ENCODE measurements around the gene CCHCR1.
A peak's percentile ranks its signal among the peaks of the same experiment; 100 is the strongest.

CCHCR1 gene

DNA sequence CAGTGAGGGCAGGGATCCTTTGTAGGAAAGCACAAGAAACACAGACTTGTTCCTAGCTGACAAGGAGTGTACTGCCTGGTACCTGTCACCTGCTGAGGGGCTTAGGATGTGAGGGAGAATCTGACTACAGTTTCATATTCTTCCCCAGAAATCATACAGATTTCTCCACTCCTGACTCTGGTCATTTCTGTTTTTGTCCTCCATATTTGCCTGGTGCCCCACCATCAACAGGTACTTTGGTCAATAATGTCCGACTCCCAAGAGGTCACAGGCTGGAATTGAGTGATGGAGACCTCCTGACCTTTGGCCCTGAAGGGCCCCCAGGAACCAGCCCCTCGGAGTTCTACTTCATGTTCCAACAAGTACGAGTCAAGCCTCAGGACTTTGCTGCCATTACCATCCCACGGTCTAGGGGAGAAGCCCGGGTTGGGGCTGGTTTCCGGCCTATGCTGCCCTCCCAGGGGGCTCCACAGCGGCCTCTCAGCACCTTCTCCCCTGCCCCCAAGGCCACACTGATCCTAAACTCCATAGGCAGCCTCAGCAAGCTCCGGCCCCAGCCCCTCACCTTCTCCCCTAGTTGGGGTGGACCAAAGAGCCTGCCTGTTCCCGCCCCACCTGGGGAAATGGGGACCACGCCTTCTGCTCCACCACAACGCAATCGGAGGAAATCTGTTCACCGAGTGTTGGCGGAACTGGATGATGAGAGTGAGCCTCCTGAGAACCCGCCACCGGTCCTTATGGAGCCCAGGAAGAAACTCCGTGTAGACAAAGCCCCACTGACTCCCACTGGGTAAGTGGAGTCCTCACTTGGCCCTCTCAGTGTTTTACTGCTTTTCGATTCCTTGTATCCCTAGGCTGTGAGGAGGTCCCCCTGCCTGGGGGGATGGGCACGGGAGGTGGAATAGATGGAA is 3.9 kb upstream of the CCHCR1 start:
- no peak for DNase-seq

DNA sequence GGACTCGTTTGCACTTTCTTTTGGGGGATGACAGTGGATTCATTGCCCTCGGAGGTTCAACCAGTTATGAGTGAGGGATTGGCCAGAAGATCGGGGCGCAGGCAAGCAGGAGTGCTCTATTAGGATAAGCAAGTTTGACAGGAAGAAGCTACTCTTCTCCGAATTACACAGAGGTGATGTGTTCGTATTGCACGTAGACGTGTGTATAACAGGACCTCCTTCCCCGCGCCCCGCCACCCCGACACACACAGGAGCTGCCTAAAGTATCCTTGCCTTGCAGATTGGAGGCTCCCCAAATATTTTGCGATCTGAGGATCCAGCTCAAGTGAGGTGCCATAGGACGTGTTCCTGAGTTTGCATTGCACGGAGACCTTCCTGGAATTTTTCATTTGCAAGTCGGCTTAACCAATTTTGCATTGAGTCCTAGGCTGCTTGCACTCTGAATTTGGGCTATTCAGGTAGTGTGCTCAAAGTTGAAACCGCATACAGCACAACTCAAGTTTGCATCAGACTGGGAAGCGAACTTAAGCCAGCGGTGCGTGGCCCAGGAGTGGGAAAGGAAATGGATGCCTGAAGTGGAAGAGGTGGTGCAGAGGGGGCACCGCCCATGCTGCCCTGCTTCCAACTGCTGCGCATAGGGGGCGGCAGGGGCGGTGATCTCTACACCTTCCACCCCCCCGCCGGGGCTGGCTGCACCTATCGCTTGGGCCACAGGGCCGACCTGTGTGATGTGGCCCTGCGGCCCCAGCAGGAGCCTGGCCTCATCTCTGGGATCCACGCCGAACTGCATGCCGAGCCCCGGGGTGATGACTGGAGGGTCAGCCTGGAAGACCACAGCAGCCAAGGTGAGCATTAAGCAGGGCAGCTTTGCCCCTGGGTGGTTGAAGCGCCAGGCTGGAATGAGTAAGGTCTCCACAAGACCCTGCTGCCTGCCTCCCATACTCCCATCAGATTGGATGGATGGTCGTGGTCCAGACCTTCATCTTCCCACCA is 1.6 kb upstream of the CCHCR1 start:
- no peak for DNase-seq

DNA sequence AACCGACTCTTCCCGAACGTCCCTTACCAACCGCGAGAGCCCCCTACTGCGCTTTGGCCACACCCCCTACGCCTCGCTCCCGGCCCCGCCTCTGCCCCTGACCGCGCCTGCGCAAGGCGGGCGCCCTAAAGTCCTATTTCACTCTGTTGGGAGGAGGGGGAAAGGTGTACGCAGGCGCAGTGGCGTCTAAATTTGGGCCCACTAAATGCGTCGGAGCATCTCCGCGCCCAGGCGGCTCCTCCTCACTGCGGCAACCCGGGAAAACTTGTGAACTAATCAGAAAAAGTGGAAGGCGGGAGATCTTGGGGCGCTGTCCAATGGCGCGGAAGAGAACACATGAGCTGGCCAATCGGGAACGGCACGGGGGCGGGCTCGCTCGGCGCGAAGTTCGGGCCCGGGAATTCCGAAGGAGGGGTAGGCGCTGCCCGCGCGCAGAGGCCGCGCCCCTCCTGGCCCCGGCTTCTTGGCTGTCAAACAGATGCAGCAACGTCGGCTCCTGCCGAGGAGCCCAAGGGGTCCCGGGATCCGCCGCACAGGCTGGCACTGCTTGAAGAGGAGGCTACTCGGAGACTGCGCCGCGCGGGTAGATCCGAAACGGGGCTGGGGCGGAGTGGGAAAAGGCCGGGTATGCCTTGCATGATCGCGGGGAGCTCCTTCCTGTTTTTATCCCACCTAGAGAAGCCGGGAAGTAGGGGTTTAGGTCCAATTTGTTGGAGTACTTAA is 699 bp upstream of the CCHCR1 start, which contains the start of gene TCF19:
Gene TCF19, plus strand, starts transcription at position 450 of the 723 bp plus-strand sequence. CDS start 881 bp downstream, outside the sequence.
- DNase-seq = peak; percentile 98

DNA sequence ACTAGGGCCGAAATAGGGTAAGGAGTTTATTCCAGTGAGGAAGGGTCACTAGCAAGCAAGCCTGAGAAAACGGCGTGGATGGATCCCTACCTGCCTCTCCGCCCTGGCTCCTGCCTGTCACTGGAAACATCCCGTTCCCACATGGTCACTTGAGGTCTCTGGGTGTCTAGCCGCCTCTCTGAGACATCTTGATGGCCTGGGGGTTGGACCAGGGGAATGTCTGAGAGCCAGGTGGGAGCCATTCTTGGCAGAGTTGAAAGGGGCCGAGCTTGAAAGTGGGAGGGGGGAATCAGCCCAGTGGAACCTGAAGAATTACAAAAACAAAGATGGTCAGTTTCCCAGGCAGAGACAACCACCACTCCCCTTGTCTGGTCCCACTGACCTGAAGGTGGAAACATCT is 961 bp downstream of the CCHCR1 start:
- no peak for DNase-seq

DNA sequence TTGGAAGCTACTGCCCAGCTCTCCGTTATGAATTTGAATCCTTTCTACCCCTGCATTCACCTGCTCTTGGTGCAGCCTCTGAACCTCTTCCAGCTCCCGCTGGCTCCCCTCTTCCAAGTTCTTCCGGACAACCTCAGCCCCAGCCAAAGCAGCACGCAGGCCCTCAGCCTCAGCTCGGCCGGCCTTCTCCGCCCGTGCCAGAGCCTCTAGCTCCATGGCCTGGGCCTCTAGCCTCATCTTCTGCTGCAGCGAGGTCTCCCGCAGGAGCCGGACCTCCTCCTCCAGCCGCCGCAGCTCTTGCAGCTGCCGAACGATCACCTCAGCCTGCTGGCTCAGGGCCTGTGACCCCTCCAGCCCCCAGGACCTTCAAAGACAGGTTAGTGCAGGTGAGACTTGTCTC is 3.2 kb downstream of the CCHCR1 start:
- DNase-seq = no peak

DNA sequence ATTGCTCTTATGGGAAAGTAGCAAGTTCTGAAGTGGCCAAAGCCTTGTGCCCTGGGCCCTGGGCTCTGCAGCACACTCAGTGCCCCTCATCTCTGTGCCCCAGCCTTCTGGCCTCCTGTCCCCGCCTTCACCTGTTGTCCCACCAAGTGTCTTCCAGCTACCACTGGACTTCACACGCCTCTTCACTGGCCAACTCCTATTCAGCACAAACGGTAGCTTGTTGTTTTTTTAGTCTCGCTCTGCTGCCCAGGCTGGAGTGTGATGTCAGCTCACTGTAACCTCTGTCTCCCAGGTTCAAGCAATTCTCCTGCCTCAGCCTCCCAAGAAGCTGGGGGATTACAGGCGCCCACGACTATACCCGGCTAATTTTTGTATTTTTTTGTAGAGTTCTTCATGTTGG is 4.8 kb downstream of the CCHCR1 start:
- no peak for DNase-seq

DNA sequence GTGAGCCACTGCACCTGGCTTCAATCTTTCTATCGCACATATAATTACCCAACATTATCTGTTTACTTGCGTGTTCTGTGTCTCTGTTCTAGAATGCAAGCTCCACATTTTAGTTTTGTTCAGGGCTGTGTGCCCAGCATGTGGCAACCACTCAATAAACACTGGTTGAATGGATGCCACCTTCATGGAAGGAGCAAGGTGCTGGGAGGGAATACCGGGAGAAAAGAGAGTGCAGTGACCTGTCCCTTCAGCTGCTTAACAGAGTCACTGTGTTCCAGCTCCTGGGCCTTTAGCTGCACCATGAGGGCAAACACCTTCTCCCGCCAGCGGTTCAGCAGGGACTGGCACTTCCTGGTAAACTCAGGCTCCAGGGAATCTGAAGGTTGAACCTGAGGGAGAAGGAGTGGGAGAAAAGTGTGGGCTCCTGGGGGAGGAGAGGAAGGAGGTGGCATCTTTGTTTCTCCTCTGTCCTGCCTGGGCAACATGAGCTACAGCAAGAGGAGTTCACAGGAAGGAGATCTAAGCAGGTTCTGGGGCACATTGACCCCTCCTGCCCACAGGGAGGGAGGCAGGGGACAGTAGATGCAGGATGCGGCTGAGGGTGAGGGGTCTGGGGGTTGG is 7.7 kb downstream of the CCHCR1 start:
- DNase-seq = no peak

DNA sequence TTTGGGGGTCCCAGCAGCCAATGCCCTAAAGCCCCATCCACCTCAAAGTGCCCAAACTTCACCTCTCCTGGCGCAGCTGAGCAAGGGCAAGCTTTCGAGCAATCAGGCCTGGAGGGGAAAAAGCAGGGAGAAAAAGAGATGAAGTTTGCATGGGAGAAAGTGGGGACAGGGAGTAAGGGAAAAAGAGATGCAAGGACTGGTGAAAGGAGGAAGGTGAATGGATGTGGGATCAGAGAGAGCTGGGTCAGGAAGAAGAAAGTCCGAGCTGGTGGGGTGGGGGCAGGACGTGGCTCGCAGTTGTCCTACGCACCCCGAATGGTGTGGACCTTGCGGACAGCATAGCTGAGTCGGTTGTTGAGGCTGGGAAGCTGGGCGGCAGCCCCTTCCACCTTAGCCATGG is 12.2 kb downstream of the CCHCR1 start:
- DNase-seq = no peak

DNA sequence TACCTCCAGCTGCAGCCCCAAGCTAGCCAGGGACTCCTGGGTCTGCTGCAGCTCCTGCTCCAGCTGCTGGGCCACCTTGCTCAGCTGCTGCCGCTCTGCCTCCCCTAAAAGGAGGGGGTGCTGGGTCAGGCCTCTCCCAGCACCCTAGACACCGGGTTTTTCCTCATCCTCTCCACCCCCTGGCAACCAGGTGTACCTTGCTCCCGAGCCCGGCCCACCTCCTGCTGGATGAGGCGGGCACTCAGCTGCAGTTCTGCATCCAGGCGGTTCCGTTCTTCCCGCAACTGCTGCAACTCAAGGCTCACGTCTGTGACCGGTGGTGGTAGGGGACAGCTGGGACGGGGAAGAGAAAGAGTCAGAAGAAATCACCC is 12.6 kb downstream of the CCHCR1 start:
- no peak for DNase-seq

DNA sequence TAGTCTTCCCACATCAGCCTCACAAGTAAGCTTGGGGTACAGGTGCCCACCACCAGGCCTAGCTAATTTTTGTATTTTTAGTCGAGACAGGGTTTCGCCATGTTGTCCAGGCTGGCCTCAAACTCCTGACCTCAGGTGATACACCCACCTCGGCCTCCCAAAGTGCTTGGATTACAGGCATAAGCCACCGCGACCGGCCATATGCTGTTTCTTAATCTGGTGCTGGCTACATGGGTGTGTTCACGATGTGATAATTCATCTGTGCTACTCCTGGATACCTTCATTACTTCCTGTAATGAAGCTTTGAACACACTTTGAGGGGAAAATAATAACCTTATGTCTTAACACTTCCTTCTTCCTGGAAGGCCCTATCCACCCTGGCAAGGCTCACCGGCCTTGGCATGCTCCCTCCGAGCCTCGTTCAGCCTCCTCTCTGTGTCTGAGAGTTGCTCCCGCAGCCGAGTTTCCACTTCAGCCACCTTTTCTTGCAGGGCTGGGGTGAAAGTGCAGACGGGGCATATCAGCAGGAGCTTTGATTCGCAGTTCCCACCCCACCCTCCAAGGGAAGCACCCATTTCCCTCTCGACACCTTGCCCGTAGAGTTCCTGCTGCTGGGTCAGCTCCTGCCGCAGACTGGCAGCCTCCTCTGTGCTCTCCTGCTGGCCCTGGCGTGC is 13.2 kb downstream of the CCHCR1 start:
- DNase-seq = no peak

DNA sequence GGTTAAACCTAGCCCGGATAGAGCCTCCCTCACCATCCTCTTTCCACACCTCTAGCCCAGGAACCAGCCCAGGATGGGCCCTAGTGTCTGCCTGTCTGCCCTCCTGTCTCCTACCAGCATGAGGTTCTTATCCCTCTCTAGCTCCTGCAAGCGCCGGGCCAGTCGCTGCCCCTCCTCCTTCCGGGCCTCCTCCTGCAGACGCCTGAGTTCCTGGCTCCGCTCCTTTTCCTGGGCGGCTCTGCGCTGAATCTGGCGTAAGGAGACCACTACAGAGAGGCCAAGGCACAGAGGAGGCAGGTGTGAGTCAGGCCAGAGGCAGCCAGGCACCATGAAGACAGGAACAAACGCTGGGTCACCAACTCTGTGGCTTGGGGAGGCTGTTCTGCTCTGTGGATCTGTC is 14.5 kb downstream of the CCHCR1 start:
- DNase-seq = no peak

DNA sequence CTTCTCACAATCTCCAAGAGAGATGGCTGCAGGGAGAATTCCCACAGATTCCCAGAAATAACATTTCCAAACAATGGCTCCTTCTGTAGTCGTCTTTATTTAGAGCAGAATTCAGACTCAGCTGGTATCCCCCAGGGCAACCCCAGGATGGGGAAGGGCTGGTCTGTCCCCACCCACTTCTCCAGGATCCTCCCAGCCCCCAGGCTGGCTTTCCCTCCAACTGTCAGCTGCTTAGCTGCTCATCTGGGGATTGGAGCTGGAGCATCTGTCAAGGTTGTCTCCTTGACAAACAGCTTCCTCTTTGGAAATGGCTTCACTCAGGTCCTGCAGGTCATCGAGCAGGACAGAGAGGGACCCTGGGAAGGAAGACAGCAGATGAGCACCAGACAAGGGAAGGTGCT is 15.2 kb downstream of the CCHCR1 start:
- DNase-seq = no peak

DNA sequence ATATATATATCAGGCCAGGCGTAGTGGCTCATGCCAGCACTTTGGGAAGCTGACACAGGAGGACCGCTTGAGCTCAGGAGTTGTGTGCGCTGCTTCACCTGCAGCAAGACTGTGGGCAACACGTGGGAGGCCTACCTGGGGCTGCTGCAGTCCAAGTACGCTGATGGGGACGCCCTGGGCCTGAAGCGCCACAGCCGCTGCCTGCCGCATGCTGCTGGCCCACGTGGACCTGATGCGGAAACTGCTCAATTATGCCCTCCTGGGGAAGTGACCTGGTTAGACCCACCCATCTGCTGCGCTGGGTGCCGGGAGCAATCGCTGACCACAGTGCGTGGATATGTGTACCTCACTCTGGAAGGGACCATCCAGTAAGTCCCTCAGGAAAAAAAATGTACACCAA is 17.0 kb downstream of the CCHCR1 start:
- no peak for DNase-seq

DNA sequence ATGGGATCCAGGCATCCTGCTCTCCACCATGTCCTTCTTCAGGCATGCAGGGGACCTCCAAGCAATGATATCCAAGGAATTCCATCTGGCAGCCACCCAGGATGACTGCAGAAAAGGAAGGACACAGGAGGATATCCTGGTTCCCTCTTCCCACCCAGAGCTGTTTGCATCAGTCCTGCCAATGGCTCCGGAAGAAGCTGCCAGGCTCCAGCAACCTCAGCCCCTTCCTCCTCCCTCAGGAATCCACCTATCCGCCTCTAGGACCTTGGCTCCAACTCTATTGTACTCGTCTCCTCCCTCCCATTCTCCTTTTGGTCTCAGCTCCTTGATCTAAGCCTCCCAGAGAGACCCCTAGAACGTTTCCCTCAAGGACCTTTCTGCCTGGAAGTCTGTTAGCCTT is 18.0 kb downstream of the CCHCR1 start:
- DNase-seq = no peak

DNA sequence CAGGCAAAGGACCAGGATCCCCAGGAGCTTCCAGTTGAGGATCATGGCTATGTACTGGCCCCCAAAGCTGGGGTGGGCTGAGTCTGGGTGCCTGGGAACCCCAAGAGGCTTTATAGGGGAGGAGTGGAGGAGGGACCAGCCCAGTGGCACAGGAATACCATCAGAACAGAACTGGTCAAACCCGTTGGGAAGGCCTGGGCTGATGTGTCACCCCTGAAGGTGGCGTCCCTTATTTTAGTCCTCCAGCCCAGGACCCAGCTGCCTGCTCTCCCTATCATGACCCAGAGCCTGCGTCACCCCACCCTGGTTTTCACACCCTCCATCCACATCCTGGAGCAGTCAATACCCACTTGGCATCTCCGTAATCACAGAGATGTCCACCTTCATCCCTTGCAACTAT is 18.6 kb downstream of the CCHCR1 start, which contains the start of gene PSORS1C2:
Gene PSORS1C2, minus strand, starts transcription at position 85 of the 400 bp plus-strand sequence. Its CDS starts 40 bp downstream, at position 45.
- no peak for DNase-seq

DNA sequence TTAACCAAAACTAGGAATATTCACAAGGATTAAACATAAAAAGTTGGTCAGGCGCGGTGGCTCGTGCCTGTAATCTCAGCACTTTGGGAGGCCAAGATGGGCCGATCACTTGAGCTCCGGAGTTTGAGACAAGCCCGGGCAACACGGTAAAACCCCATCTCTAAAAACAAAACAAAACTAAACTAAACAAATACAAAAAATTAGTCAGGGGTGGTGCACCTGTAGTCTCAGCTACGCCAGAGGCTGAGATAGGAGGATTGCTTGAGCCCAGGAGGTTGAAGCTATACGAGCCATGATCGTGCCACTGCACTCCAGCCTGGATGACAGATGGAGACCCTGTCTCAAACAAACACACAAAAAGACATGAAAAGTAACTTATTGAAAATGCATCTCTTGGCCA is 21.9 kb downstream of the CCHCR1 start:
- DNase-seq = no peak

DNA sequence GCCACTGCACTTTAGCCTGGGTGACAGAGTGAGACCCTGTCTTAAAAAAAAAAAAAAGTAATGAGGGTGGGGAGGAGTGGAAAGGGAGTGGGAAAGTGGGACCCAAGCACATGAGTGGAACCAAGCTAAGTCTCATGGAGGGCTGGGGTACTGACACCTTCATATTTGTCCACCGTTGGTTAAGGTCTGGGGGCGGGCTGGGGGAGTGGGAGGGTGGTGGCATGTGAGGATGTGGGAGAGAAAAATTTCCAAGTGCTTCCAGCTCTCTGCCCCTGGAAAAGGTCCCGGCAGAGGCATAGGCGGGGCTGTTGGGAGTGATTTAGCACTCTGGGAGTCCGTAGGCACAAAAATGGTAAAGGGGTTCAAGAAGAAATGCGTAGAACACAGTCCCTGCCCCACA is 24.8 kb downstream of the CCHCR1 start:
- no peak for DNase-seq

DNA sequence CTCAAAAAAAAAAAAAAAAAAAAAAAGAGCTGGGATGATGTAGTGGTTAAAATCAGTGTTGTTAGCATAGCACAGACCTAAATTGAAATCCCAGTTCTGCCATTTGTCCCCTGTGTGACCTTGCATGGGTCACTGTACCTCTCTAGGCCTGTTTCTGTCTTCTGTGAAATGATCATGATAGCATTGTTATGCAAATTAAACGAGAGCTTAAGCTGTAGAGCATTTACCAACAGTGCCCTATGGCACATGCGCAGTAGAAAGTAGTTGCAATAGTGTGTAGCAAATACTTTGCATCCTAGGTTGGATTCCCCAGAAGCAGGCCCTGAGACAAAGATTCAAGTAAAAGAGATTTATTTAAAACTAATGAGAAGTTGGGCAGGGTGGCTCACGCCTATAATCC is 26.0 kb downstream of the CCHCR1 start:
- no peak for DNase-seq

DNA sequence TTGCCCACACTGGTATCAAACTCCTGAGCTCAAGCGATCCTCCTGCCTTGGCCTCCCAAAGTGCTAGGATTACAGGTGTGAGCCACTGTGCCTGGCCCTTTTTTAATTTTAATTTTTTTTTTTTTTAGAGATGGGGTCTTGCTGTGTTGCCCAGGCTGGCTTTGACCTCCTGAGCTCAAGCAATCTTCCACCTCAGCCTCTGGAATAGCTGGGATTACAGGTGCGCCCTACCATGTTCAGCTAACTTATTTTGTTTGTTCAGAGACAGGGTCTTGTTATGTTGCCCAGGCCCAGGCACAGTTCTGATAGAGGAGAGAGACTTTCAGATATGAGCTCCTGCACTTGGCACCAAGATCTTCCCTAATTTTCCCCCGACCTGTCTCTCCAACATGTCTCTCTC is 26.9 kb downstream of the CCHCR1 start:
- no peak for DNase-seq

DNA sequence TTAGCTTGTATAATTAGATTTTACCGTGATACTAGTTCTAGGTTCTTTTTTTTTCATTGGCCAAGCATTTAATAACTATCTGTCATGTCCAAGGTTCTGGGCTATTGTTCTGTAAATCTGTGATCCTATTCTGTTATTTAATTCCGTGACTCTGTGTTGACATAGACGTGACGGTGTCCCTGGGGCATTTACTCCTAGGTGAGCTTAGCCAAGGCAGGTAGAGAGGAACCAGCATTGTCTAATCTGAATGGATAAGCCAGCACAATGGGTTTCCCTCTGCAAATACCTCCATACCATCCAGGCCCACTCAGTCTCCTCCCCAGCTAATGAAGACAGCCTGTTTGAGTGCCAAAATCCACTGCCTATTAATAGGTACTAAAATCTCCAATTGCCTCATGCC is 28.5 kb downstream of the CCHCR1 start:
- DNase-seq = no peak

DNA sequence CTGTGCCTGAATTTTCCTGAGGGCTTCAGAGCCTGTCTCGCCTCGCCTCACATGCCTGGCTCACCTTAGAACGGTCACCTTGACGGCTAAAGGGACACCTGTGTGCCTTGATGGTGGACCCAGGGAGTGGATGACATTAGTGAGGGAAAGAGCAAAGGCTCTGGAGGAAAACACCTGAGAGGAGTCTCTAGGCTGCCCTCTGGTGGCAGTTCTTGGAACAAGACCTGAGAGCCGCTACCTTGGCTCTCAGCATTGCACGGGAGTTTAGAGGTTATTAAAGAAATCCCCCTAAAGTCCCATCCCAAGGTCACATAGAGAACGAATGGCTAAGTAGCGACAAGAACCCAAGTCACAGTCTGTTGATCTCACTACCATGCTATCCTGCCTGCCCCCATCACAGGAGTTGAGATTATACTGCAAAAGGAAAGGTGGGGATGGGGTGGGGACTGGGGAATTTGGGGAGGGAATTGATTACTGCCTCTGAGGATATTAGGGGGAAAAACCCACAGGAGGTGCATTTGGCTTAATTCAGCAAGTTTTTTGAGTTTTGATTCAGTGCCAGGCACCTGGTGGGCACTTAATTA is 29.4 kb downstream of the CCHCR1 start:
- DNase-seq = peak; percentile 42

Measured in NCI-H1105 (cell line).